ENCODE measurements around the gene LYZL6. TPM values are rescaled to one million over a fixed set of nuclear protein-coding genes. Genes with fewer than 3 reads are reported as not detected.

The LYZL6 gene
- total RNA-seq, 1 donor from 2014 or later: not detected

- peaks cover 4% of the 10 kb centered on the region for H3K36me3 Mint-ChIP-seq
- no peak for TF ChIP-seq CTCF (conservative IDR thresholded peaks at IDR 0.05)
- H3K27ac Mint-ChIP-seq: no peak overlapping the region
- peaks cover 8% of the 10 kb centered on the region for H3K9me3 Mint-ChIP-seq
- no peaks in the 10 kb centered on the region for H3K27me3 Mint-ChIP-seq
- no peak overlapping the region for H3K4me3 Mint-ChIP-seq
- DNase-seq (ENCODE audit: extremely low spot score, unreplicated experiment): no peak
- no peaks in the 10 kb centered on the region for H3K4me1 Mint-ChIP-seq (ENCODE audit: unreplicated experiment)
These were observed 29.2 kb downstream of the LYZL6 start for GRCh38 chr17:35914354-35914753.

- Mint-ChIP-seq H3K9me3 (peaks cover 8% of the 10 kb centered on the region), H3K27ac (no peak overlapping the region)
- no peak for DNase-seq (ENCODE audit: extremely low spot score, unreplicated experiment)
These were observed 29.9 kb downstream of the LYZL6 start for GRCh38 chr17:35913609-35914008.

GRCh38 chr17:35912942-35913341 is 30.6 kb downstream of the LYZL6 start:
- no peak for DNase-seq (ENCODE audit: extremely low spot score, unreplicated experiment)

More at GRCh38 chr17:35913609-35914008, 29.9 kb downstream of the LYZL6 start:
- no peak overlapping the region for H3K4me3 Mint-ChIP-seq
- no peak for TF ChIP-seq CTCF (conservative IDR thresholded peaks at IDR 0.05)
- no peaks in the 10 kb centered on the region for H3K27me3 Mint-ChIP-seq
- H3K36me3 Mint-ChIP-seq: peaks cover 4% of the 10 kb centered on the region
- no peaks in the 10 kb centered on the region for H3K4me1 Mint-ChIP-seq (ENCODE audit: unreplicated experiment)

GRCh38 chr17:35912339-35912912 is 31.1 kb downstream of the LYZL6 start:
- H3K4me1 Mint-ChIP-seq (ENCODE audit: unreplicated experiment): no peaks in the 10 kb centered on the region
- no peak overlapping the region for H3K27ac Mint-ChIP-seq
- H3K27me3 Mint-ChIP-seq: no peaks in the 10 kb centered on the region
- H3K4me3 Mint-ChIP-seq: no peak overlapping the region
- no peak for DNase-seq (ENCODE audit: extremely low spot score, unreplicated experiment)
- TF ChIP-seq CTCF (conservative IDR thresholded peaks at IDR 0.05): no peak
- no peaks in the 10 kb centered on the region for H3K36me3 Mint-ChIP-seq
- peaks cover 8% of the 10 kb centered on the region for H3K9me3 Mint-ChIP-seq

More at GRCh38 chr17:35912942-35913341, 30.6 kb downstream of the LYZL6 start:
- TF ChIP-seq CTCF (conservative IDR thresholded peaks at IDR 0.05): no peak
- no peaks in the 10 kb centered on the region for H3K27me3 Mint-ChIP-seq
- no peak overlapping the region for H3K27ac Mint-ChIP-seq
- H3K4me1 Mint-ChIP-seq (ENCODE audit: unreplicated experiment): no peaks in the 10 kb centered on the region
- H3K36me3 Mint-ChIP-seq: no peaks in the 10 kb centered on the region
- H3K9me3 Mint-ChIP-seq: peaks cover 8% of the 10 kb centered on the region
- H3K4me3 Mint-ChIP-seq: no peak overlapping the region

GRCh38 chr17:35909408-35909807 is 34.1 kb downstream of the LYZL6 start:
- TF ChIP-seq CTCF (conservative IDR thresholded peaks at IDR 0.05): no peak
- no peak for DNase-seq (ENCODE audit: extremely low spot score, unreplicated experiment)
- Mint-ChIP-seq H3K4me1 (ENCODE audit: unreplicated experiment) (no peaks in the 10 kb centered on the region), H3K27me3 (no peaks in the 10 kb centered on the region), H3K4me3 (no peak overlapping the region), H3K36me3 (no peaks in the 10 kb centered on the region), H3K27ac (no peak overlapping the region), H3K9me3 (peaks cover 8% of the 10 kb centered on the region)
